Measurements from ENCODE around the gene MLH1. TPM values are rescaled to one million over a fixed set of nuclear protein-coding genes. Genes with fewer than 3 reads are reported as not detected.

Gene MLH1
- total and polyA plus RNA-seq, 8 donors: 6.4 to 129 (median 24.4) TPM

DNA sequence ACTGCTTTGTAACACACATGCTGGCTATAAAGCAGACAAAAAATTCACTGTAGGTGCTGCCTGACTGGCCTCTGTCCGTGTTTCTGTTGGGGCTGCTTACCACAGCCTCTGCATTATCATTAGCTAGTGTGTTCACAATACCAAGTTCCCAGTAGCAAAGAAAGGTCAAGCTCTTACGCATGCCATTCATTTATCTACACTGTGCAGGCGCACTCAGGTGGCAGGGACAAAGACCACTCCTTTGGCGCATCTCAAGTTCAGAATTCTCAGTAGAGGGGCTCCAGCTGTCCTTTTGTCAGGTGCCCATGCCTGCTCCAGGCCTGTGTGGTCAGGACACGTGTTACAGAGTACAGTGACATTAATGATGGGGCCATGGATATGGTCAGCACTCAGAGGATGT is 22.3 kb downstream of the MLH1 start:
- H3K27ac ChIP-seq: no peak overlapping the region
- intact Hi-C loops (cut with DNase I; ENCODE audit: low total_unique reads): no loop called here
- no peaks in the 10 kb centered on the region for H3K27me3 ChIP-seq
- whole genome bisulfite sequencing, 5 donors: 81 to 92% (median 88%) methylated on average over 5 of the region's 5 CpGs
- no peak for DNase-seq
- peaks cover 45 to 100% (median 98%) of the 10 kb centered on the region in 4 donors for H3K36me3 ChIP-seq
- no peak for TF ChIP-seq POLR2A (IDR thresholded peaks at IDR 0.05)
- no peaks in the 10 kb centered on the region for H3K4me1 ChIP-seq
- H3K4me3 ChIP-seq: no peak overlapping the region
- no peaks in the 10 kb centered on the region for H3K9me3 ChIP-seq

DNA sequence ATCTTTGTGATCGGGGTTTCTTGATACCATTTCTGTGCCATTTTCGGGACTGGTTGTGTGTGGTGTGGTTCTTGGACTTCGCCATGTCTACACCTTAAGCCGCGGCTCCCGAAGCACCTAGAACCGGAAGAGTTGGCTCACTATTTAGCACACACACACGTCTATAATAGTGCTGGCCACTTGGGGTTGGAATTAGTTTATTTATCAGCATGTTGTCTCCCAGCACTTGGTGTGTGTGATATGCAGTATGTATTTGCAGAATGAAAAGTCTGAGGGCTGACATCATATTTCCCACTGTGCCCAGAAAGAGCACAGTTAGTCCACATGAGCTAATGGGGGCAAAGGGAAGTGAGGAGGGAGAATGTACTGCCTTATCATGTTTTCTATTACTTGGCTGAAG is 23.6 kb downstream of the MLH1 start:
- H3K27ac ChIP-seq: no peak overlapping the region
- intact Hi-C loops (cut with DNase I; ENCODE audit: low total_unique reads): no loop called here
- TF ChIP-seq, protein P1, sequence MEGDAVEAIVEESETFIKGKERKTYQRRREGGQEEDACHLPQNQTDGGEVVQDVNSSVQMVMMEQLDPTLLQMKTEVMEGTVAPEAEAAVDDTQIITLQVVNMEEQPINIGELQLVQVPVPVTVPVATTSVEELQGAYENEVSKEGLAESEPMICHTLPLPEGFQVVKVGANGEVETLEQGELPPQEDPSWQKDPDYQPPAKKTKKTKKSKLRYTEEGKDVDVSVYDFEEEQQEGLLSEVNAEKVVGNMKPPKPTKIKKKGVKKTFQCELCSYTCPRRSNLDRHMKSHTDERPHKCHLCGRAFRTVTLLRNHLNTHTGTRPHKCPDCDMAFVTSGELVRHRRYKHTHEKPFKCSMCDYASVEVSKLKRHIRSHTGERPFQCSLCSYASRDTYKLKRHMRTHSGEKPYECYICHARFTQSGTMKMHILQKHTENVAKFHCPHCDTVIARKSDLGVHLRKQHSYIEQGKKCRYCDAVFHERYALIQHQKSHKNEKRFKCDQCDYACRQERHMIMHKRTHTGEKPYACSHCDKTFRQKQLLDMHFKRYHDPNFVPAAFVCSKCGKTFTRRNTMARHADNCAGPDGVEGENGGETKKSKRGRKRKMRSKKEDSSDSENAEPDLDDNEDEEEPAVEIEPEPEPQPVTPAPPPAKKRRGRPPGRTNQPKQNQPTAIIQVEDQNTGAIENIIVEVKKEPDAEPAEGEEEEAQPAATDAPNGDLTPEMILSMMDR (IDR thresholded peaks at IDR 0.05): no peak
- TF ChIP-seq POLR2AphosphoS5 (IDR thresholded peaks at IDR 0.05): no peak
- no peak for TF ChIP-seq POLR2A (IDR thresholded peaks at IDR 0.05)
- no peak for TF ChIP-seq EP300 (IDR thresholded peaks at IDR 0.05)
- H3K9me3 ChIP-seq: no peaks in the 10 kb centered on the region
- H3K36me3 ChIP-seq: peaks cover 37 to 100% (median 98%) of the 10 kb centered on the region in 4 donors
- 87 to 96% (median 92%) methylated on average over 8 of the region's 8 CpGs for WGBS, 5 donors
- H3K4me3 ChIP-seq: no peak overlapping the region
- H3K4me1 ChIP-seq: no peaks in the 10 kb centered on the region
- H3K27me3 ChIP-seq: no peaks in the 10 kb centered on the region
- DNase-seq: no peak

DNA sequence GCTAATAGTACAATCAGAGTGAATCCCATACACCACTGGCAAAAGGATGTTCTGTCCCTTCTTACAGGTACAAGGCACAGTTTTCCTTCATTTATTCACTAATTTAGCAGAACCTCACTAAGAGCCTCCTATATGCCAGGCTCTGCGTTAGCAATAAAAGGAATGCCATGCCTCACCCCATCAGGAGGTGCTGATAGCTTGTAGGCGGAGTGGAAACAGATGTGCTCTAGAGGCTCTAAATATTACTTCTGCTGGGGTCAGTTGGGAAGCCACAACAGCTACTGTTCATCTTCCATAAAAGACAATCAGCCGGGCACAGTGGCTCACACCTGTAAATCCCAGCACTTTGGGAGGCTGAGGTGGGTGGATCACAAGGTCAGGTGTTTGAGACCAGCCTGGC is 24.4 kb downstream of the MLH1 start:
- intact Hi-C loops (cut with DNase I; ENCODE audit: low total_unique reads): no loop called here
- H3K27ac ChIP-seq: no peak overlapping the region
- H3K4me1 ChIP-seq: no peaks in the 10 kb centered on the region
- H3K36me3 ChIP-seq: peaks cover 38 to 100% (median 98%) of the 10 kb centered on the region in 4 donors
- 96 to 99% (median 98%) methylated on average over 3 of the region's 3 CpGs for WGBS, 5 donors
- no peak overlapping the region for H3K4me3 ChIP-seq
- no peaks in the 10 kb centered on the region for H3K27me3 ChIP-seq
- H3K9me3 ChIP-seq: no peaks in the 10 kb centered on the region
- TF ChIP-seq EP300 (IDR thresholded peaks at IDR 0.05): no peak
- DNase-seq: no peak

DNA sequence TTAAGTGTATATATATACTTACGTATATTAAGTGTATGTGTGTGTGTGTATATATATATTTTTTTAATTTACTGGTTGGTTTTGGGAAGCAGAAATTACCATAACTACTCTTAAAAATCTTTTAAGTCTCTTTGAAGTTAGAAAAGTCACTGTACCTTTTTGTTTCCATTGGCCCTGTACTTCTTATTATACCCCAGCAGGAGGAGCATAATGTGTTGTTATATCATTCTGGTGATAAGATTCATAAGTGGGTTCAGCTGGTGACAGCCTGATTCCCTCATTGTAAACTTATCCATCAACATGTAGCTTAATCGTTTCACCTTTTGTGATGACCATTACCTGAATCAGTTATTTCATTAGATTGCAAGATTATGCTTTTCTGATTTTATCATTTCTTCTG is 30.8 kb downstream of the MLH1 start:
- WGBS, 5 donors: 82 to 93% (median 87%) methylated on average over 2 of the region's 2 CpGs
- H3K4me3 ChIP-seq: no peak overlapping the region
- TF ChIP-seq, protein P1 (IDR thresholded peaks at IDR 0.05): peak in 5 of 7 experiments; percentile 25 to 59 (median 46)
- TF ChIP-seq POLR2A (IDR thresholded peaks at IDR 0.05): no peak
- peaks cover 28 to 95% (median 92%) of the 10 kb centered on the region in 4 donors for H3K36me3 ChIP-seq
- H3K27ac ChIP-seq: no peak overlapping the region
- no peaks in the 10 kb centered on the region for H3K9me3 ChIP-seq
- H3K4me1 ChIP-seq: peaks cover 0 to 11% (median 4%) of the 10 kb centered on the region in 4 donors
- DNase-seq: no peak
- intact Hi-C loops (cut with DNase I; ENCODE audit: low total_unique reads): loop anchor here (10.0 kb wide), 1 partner anchor 191 kb away; no protein-coding TSS in a partner anchor
- H3K27me3 ChIP-seq: no peaks in the 10 kb centered on the region

DNA sequence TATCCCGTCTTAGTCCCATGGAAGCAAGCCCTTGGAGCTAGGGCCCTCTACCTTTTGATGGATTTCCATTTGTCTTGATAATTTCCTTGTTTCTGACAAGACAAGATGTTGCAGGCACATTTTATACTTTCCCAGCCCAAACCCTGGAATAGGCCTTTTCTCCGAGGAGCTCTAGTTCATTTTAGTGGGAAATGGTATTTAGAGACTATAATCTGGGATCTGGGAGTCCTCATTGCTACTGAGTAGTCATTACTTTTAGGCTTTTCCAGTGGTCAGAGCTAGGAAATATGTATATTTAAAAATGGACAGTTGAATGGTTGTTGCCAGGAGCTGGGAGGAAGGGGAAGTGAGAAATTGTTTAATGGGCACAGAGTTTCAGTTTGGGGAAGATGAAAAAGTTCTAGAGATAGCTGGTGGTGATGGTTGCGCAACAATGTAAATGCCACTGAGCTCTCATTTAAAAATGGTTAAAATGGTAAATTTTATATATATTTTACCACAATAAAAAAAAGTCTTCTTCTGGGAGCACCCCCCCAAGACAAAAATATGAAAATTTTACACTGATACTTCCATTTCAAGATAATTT is 31.6 kb downstream of the MLH1 start:
- H3K9me3 ChIP-seq: no peaks in the 10 kb centered on the region
- no peak overlapping the region for H3K4me3 ChIP-seq
- H3K27ac ChIP-seq: no peak overlapping the region
- WGBS, 5 donors: 94 to 97% (median 96%) methylated on average over 3 of the region's 3 CpGs
- no peak for DNase-seq
- H3K4me1 ChIP-seq: peaks cover 0 to 18% (median 6%) of the 10 kb centered on the region in 4 donors
- intact Hi-C loops (cut with DNase I; ENCODE audit: low total_unique reads): loop anchor here (10.0 kb wide), 1 partner anchor 190 kb away; no protein-coding TSS in a partner anchor
- H3K27me3 ChIP-seq: no peaks in the 10 kb centered on the region
- peaks cover 26 to 95% (median 92%) of the 10 kb centered on the region in 4 donors for H3K36me3 ChIP-seq
- TF ChIP-seq POLR2A (IDR thresholded peaks at IDR 0.05): no peak
- TF ChIP-seq, protein P1 (IDR thresholded peaks at IDR 0.05): no peak
